Brain microvascular endothelial cell (primary cell): ENCODE results near the gene CARTPT.

Source experiments
- DNase-seq: peaks from one replicate; pipeline ENCODE4 v3.0.0-alpha.2; 2020
- H3K27ac ChIP-seq: fragments of 250-450 bp; sonication (Bioruptor Pico); 2 replicates; pipeline ENCODE4 v1.5.1; 2020; ENCODE audit warnings: mild to moderate bottlenecking, moderate library complexity
- H3K27me3 ChIP-seq: fragments of 250-450 bp; sonication (Bioruptor Pico); replicated peaks from 2 replicates; pipeline ENCODE4 v1.5.1; 2020; ENCODE audit warnings: mild to moderate bottlenecking
- H3K36me3 ChIP-seq: fragments of 250-450 bp; sonication (Bioruptor Pico); replicated peaks from 2 replicates; pipeline ENCODE4 v1.5.1; 2020; ENCODE audit warnings: mild to moderate bottlenecking
- H3K4me3 ChIP-seq: 2 replicates; pipeline ENCODE4 v1.5.1; 2011; ENCODE audit warnings: low read depth, mild to moderate bottlenecking, control low read depth, low read length, moderate library complexity
- CTCF ChIP-seq: IDR thresholded peaks from 2 replicates; pipeline ENCODE4 v1.5.1; 2011; ENCODE audit warnings: low read depth, mild to moderate bottlenecking, moderate library complexity, low read length, control low read depth, inconsistent platforms; ENCODE audit errors: missing control alignments
- in situ Hi-C: cut with HindIII; loops from 2 replicates; pipeline ENCODE4 v1.10.0; 2017; ENCODE audit warnings: low sequenced_read_pairs, low pct_ligation_motif_present

Gene CARTPT

GRCh38 chr5:71738662-71739361 lies 19.7 kb downstream of the CARTPT start:
- TF ChIP-seq CTCF = no peak
- DNase-seq = no peak
- in situ Hi-C loops = no loop called here
- H3K36me3 ChIP-seq = no peaks in the 10 kb centered on the region
- H3K27ac ChIP-seq = no peak overlapping the region
- H3K27me3 ChIP-seq = no peaks in the 10 kb centered on the region
- no peak overlapping the region for H3K4me3 ChIP-seq

GRCh38 chr5:71740015-71740753 lies 21.1 kb downstream of the CARTPT start:
- no peaks in the 10 kb centered on the region for H3K27me3 ChIP-seq
- no peak for TF ChIP-seq CTCF
- no peaks in the 10 kb centered on the region for H3K36me3 ChIP-seq
- no peak for DNase-seq
- in situ Hi-C loops = no loop called here
- no peak overlapping the region for H3K4me3 ChIP-seq
- no peak overlapping the region for H3K27ac ChIP-seq

GRCh38 chr5:71743155-71743554 lies 24.1 kb downstream of the CARTPT start:
- Histone ChIP-seq H3K4me3 (no peak overlapping the region), H3K36me3 (no peaks in the 10 kb centered on the region), H3K27me3 (no peaks in the 10 kb centered on the region), H3K27ac (no peak overlapping the region)
- in situ Hi-C loops = no loop called here
- no peak for DNase-seq
- no peak for TF ChIP-seq CTCF

- in situ Hi-C loops = no loop called here
- DNase-seq = no peak
- H3K27me3 ChIP-seq = no peaks in the 10 kb centered on the region
- no peak for TF ChIP-seq CTCF
- no peaks in the 10 kb centered on the region for H3K36me3 ChIP-seq
- H3K27ac ChIP-seq = no peak overlapping the region
- H3K4me3 ChIP-seq = no peak overlapping the region
Measured at GRCh38 chr5:71744009-71744790, 25.1 kb downstream of the CARTPT start.

GRCh38 chr5:71747182-71747581 lies 28.1 kb downstream of the CARTPT start:
- no peak overlapping the region for H3K4me3 ChIP-seq
- no peaks in the 10 kb centered on the region for H3K36me3 ChIP-seq
- in situ Hi-C loops = no loop called here
- DNase-seq = no peak
- TF ChIP-seq CTCF = no peak
- no peak overlapping the region for H3K27ac ChIP-seq
- no peaks in the 10 kb centered on the region for H3K27me3 ChIP-seq
